ENCODE results near the gene A2ML1.
A peak's percentile ranks its signal among the peaks of the same experiment; 100 is the strongest.
"Not testable (repeated sequence)": the region's sequence is repeated elsewhere in the genome, so short reads cannot be mapped to it uniquely, and the experiment has no call there.

A2ML1 gene

DNA sequence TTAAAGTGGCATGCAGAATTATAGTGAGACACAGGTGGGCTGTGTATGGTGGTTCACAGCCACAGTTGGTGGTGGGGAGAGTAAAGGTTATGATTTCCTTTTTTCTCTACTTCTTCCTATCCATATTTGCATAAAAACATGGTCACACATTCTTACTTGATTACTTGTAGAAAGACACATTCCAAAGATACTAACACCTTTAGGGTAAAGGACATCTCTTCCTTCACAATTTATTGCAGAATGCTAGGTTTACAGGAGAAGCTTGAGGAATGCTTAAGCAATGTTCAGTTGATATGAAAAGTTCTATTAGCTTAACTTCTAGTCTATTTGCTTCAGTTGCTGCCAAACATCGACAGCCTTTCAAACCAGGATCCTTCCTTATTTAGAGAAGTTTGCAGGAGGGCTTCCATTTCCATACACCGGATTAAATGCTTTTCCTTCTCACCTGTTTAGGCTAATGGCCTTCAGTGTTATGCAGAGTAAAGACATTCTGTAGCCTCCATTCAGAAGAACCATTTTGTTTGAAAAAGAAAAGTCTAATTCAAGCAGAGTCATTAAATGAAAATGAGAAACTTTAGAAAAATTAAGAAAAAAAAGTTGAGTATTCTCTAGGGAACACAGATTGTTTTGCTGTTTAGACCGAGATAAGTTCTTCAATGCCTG lies 89.3 kb downstream of the A2ML1 start:
- no peak for DNase-seq

DNA sequence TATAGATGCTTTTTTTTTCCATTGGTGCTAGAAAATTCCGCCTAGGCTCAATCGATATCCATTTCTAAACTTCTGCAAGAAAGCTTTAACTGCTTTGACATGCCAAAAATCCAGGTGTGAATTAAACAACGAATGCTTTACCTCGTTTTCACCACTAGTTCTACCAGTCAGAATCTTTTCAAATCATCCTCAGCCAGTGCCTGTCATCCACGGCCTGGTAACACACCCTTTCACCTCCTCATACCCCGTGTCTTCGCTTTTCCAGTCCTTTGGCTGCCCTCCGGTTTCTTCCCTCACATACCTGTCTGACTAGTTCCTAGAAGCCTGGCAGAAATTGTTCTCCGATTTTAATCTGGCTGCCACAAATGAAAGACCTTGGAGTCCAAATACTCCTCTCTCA lies 90.5 kb downstream of the A2ML1 start:
- DNase-seq = no peak

DNA sequence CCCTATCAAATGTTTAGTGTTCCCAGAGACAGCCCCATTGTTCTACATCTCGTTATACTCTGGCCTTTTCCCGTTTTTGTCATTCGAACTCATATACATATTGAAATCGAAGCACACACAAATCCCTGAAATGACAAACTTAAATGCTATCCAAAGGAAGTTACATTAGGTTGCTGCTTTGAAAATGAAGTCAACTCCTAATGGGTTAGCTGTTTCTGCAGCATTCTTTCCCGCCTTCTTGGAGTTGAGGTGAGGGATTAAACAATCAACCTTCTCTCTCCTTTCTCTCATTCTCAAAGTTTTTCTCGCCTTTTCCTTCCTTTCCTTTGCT lies 91.2 kb downstream of the A2ML1 start:
- no peak for DNase-seq

DNA sequence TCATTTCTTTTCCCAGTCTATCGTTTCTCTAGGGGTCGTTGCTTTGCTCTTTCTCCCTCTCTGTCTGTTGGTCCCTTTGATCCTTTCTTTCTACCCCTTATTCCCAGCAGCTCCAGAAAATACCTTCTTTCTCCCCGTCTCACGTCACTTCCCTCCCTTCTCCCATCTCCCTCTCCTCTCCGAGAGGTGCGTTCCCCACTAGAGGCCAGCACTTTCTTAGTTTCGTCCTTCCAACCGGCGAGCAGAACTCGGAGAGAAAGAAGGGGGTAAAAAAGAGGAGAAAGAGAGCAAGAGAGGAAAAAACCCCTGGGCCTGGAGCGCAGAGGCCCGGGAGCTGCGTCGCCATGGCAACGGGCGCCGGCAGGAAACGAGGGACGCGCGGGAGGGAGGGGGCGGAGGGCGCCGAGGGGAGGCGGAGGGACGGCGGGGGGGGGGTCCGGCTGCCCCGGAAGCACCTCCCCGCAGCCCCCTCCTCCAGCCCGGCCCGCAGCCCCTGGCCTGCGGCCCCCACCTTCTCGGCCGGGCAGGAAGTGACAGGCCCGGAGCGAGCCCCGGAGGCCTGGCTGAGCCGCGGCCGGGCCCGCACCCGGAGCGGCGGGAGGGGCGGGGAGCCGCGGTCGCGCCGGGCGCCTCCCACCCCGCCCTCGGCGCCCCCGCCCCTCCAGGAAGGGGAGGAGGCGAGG lies 91.8 kb downstream of the A2ML1 start, which contains the start of gene PHC1:
TSS of gene PHC1 (plus strand) at position 477 of the 683 bp plus-strand sequence. CDS start 3,169 bp downstream, outside the sequence.
- peak; percentile 78 for DNase-seq

DNA sequence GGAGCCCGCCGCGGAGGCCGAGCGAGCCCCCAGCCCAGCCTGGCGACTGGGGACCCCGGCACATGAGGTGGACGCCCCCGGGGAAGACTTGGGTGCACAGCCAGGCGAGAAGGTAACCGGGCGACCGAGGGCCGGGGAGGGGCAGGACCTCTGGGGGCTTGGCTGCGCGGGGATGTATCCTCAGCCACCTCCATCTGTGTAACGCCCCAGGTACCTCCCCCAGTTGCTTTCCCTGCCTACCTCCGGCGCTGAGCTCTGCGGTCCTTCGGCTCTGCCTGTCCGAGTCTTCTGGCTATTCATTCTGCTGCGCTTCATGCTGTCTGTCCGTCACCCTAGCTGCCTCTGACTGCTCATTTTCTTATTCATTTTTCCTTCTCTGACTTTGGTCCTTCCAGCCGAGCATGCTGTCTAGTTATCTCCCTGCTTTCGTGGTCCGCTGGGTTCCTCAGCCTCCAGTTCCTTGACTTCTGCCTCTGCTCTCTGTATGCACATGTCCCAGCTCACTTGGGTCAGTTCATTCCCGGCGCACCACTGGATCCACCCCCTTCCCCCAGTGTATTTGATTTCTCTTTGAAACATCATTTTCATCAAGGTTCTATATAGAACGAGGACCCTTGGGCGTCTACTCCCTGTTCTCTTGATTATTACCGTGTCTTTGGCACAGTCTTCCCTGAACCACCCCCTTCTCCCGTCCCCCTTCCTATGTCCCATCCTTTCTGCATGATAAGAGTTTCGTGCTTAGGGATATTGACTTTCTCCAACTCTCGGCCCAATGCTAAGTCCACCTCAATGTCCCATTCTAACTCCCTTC lies 92.5 kb downstream of the A2ML1 start:
- peak; percentile 71 for DNase-seq

DNA sequence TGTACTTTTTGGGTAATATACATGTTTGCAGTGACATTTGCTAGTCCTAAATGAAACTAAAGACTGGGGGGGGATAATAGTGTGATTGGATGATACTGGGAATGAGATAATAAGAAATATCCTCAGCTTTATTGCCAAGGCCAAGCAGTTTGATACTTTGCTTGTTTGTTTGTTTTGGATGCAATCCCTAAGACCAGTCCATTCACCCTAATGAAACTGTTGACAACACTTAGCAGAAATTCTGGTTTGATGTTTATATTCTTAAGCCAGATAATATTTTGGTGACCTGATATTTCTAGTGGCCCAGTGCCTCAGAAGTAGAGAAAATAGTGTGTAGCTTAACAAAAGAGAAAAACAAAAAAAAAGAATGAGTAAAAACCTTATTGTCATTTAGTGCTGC lies 93.7 kb downstream of the A2ML1 start:
- no peak for DNase-seq

DNA sequence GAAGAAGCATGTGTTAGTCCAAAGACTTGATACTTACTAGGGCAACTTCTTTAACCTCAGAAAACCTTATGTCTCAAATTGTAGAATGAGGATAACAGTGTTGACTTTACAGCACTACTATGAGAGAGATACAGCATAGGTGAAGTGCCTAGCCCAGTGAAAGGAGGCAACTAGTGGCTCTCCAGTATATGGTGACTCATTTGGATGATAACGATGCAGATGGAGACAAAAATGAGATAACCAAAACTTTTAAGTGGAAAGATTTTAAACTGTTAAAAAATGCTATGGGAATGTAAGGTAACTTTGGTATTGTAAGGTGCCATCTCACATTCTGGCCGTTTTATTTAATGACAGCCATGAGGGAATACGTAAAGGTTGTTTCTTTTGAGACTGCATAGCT lies 94.6 kb downstream of the A2ML1 start:
- DNase-seq = no peak

DNA sequence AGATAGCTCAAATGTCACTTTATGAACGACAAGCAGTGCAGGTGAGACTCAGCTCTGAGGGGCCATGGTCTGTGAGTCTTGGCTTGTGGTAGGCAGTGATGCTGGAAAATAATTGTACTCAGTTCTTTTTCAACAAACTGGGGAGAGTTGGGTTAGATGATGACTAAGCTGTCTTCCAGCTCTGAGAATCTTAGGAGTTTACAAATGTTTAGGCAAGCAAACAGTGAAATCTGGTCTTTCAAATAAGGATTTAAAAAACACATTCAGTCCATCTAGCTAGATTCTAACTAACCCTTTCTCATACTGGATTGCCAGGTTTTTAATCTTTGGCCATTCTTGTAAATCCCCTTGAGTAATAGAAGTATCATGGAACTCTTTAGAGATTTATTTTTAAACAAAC lies 95.3 kb downstream of the A2ML1 start:
- DNase-seq = no peak

DNA sequence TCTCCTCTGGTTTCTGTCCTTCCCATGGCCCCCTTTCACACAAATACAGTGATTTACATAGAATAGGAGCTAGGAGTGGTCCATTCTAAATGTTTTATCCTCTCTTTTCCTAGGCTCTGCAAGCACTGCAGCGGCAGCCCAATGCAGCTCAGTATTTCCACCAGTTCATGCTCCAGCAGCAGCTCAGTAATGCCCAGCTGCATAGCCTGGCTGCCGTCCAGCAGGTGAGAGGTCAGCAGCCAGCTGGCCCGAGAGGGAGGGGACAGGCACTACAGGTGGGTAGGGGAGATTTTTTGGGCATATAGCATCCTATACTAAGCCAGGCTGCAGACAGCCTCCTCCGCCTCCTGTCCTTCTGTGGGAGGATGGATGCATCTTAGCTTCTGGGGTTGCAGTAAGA lies 97.2 kb downstream of the A2ML1 start:
- not testable (repeated sequence) for DNase-seq

DNA sequence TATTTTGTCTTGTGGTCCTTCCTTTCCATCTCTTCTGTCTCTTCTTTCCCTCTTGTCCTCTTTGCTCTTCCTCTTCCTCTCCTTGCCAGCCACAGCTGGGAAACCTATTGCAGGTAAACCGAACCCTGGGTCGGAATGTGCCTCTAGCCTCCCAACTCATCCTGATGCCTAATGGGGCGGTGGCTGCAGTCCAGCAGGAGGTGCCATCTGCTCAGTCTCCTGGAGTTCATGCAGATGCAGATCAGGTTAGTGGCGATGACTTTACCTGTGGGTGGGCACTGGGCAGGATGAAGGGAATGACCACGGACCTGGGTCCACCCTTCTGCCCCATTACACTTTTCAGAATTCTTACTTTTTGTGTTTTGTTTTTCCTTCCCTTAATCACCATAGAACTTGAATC lies 100.1 kb downstream of the A2ML1 start:
- DNase-seq = no peak

Measured in stimulated activated CD8-positive, alpha-beta memory T cell treated with anti-CD3 and anti-CD28 coated beads, Interleukin-4, amount 100 ng/mL, for 48 hours (primary cell).